ENCODE measurements around the gene STAC2.

DNA sequence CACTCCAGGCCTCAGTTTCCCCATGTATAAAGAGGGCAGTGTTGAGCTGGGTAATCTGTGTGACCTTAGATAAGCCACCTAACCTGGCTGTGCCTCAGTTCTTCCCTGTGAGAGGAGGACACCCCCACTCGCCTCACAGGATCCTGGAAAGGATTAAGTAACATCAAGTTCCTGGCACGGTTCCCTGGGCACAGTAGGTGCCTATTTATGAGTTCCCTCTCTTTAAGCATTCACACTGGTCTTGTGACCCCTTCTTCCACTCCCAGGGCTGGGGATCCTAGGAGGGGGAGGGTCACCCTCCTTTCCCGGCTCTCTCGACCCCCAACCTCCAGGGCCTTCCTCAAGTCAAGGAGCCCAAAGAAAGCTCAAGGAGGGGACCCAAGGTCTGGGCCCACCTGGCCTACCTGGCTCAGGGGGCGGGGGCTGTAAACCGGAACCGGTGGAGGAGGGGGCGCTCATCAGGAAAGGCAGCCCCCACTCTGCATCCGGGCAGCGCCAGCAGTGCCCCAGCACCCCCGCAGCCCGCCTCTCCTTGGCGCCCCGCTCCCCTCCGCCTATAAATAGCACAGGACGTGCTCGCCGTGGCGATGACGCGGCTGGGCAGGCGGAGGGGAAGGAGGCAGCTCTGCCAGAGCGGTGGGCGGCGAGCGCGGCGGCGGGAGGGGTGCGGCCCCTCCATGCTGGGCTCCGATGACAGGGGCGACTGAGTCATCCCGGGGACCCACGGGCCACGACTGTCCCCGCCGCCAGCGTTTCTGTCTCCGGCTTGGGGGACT, 16.2 kb downstream of the STAC2 start:
- TF ChIP-seq HNRNPLL (IDR thresholded peaks at IDR 0.05; ENCODE audit: low read depth, low read length, poor library complexity, severe bottlenecking) (no peak), ARID2 (IDR thresholded peaks at IDR 0.05) (no peak), ZNF384 (IDR thresholded peaks at IDR 0.05; ENCODE audit: low read depth, low read length) (no peak), ZNF24 (IDR thresholded peaks at IDR 0.05) (no peak), ZNF785 (CRISPR knock-in tag; IDR thresholded peaks at IDR 0.05) (no peak), FOXK2 (conservative IDR thresholded peaks at IDR 0.05 in 1 of 2, IDR thresholded peaks at IDR 0.05 in 1 of 2; ENCODE audit: low read depth in 2 of 2) (no peak), EZH2 (IDR thresholded peaks at IDR 0.05; ENCODE audit: borderline replicate concordance, low read depth, low read length) (no peak), ZNF707 (CRISPR knock-in tag; conservative IDR thresholded peaks at IDR 0.05) (no peak)
- TF ChIP-seq, protein P1, sequence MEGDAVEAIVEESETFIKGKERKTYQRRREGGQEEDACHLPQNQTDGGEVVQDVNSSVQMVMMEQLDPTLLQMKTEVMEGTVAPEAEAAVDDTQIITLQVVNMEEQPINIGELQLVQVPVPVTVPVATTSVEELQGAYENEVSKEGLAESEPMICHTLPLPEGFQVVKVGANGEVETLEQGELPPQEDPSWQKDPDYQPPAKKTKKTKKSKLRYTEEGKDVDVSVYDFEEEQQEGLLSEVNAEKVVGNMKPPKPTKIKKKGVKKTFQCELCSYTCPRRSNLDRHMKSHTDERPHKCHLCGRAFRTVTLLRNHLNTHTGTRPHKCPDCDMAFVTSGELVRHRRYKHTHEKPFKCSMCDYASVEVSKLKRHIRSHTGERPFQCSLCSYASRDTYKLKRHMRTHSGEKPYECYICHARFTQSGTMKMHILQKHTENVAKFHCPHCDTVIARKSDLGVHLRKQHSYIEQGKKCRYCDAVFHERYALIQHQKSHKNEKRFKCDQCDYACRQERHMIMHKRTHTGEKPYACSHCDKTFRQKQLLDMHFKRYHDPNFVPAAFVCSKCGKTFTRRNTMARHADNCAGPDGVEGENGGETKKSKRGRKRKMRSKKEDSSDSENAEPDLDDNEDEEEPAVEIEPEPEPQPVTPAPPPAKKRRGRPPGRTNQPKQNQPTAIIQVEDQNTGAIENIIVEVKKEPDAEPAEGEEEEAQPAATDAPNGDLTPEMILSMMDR (IDR thresholded peaks at IDR 0.05 in 2 of 3, conservative IDR thresholded peaks at IDR 0.05 in 1 of 3; ENCODE audit: insufficient read depth in 2 of 3, low read depth in 1 of 3, low read length in 3 of 3) = no peak
- TF ChIP-seq, protein P2, sequence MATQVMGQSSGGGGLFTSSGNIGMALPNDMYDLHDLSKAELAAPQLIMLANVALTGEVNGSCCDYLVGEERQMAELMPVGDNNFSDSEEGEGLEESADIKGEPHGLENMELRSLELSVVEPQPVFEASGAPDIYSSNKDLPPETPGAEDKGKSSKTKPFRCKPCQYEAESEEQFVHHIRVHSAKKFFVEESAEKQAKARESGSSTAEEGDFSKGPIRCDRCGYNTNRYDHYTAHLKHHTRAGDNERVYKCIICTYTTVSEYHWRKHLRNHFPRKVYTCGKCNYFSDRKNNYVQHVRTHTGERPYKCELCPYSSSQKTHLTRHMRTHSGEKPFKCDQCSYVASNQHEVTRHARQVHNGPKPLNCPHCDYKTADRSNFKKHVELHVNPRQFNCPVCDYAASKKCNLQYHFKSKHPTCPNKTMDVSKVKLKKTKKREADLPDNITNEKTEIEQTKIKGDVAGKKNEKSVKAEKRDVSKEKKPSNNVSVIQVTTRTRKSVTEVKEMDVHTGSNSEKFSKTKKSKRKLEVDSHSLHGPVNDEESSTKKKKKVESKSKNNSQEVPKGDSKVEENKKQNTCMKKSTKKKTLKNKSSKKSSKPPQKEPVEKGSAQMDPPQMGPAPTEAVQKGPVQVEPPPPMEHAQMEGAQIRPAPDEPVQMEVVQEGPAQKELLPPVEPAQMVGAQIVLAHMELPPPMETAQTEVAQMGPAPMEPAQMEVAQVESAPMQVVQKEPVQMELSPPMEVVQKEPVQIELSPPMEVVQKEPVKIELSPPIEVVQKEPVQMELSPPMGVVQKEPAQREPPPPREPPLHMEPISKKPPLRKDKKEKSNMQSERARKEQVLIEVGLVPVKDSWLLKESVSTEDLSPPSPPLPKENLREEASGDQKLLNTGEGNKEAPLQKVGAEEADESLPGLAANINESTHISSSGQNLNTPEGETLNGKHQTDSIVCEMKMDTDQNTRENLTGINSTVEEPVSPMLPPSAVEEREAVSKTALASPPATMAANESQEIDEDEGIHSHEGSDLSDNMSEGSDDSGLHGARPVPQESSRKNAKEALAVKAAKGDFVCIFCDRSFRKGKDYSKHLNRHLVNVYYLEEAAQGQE (IDR thresholded peaks at IDR 0.05; ENCODE audit: borderline replicate concordance) = no peak
- TF ChIP-seq, protein P2 (CRISPR knock-in tag; IDR thresholded peaks at IDR 0.05; ENCODE audit: low read depth) = no peak
- TF ChIP-seq, protein P3, sequence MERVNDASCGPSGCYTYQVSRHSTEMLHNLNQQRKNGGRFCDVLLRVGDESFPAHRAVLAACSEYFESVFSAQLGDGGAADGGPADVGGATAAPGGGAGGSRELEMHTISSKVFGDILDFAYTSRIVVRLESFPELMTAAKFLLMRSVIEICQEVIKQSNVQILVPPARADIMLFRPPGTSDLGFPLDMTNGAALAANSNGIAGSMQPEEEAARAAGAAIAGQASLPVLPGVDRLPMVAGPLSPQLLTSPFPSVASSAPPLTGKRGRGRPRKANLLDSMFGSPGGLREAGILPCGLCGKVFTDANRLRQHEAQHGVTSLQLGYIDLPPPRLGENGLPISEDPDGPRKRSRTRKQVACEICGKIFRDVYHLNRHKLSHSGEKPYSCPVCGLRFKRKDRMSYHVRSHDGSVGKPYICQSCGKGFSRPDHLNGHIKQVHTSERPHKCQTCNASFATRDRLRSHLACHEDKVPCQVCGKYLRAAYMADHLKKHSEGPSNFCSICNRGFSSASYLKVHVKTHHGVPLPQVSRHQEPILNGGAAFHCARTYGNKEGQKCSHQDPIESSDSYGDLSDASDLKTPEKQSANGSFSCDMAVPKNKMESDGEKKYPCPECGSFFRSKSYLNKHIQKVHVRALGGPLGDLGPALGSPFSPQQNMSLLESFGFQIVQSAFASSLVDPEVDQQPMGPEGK (CRISPR knock-in tag; IDR thresholded peaks at IDR 0.05; ENCODE audit: borderline replicate concordance) = no peak

Data from K562 (cell line).